ENCODE measurements around the gene OVCA2.

- TF ChIP-seq CTCF (IDR thresholded peaks at IDR 0.05; ENCODE audit: low read length): no peak
- TF ChIP-seq EZH2 (IDR thresholded peaks at IDR 0.05; ENCODE audit: borderline replicate concordance, low read length): no peak
These were observed 27.9 kb upstream of the OVCA2 start for GRCh38 chr17:2013994-2014317.

Data from OCI-LY1 (cell line).